ENCODE measurements around the gene PPP1R36. TPM values are rescaled to one million over a fixed set of nuclear protein-coding genes. Genes with fewer than 3 reads are reported as not detected.

PPP1R36 gene
- total and polyA plus RNA-seq, 2 of the 13 experiments (the other 11 are each of a cell fraction or from before 2014, with no cell fraction given), result 0.11 to 0.17 TPM

DNA sequence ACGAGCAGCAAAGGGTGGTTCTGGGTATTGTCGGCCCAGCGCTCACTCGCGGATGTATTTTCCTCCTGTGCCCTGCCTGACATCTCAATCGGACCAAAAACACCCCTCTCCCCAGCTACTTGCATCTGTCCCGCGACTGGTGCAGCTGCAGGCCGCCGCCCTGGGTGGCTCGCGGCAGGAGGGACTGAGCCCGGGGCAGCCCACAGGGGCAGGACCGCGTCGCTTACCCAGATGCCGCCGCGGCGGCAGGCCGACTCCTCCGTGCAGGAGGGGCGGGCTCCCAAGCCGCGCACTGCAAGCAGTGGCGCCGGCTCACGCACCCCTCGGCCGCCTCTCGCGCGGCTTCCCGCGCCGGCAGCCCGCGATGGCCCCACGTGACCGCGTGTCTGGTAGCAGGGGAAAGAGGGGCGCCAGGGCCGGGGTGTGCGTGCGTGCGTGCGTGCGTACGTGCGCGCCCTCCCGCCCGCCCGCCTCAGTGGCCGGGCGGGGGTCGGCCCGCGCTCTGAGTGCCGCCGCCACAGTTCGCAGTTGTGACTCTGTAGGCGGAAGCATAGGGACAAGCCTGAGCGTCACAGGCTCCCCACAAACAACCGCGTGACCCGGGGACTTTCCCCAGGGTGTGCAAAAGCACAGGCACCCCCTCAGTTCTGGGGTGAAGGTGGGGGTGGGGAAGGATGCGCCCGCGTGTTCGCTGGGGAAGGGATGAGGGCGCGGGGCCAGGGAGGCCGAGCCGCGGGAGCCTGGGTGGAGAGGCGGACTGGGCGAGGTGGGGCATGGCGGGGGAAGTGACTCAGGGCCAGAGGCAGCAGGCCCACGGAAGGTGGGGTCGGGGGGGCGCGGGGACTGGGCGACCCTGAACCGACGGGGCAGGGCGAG is 46.1 kb upstream of the PPP1R36 start, which contains the start of gene ZBTB25 (continued):
- TF ChIP-seq, protein P1, sequence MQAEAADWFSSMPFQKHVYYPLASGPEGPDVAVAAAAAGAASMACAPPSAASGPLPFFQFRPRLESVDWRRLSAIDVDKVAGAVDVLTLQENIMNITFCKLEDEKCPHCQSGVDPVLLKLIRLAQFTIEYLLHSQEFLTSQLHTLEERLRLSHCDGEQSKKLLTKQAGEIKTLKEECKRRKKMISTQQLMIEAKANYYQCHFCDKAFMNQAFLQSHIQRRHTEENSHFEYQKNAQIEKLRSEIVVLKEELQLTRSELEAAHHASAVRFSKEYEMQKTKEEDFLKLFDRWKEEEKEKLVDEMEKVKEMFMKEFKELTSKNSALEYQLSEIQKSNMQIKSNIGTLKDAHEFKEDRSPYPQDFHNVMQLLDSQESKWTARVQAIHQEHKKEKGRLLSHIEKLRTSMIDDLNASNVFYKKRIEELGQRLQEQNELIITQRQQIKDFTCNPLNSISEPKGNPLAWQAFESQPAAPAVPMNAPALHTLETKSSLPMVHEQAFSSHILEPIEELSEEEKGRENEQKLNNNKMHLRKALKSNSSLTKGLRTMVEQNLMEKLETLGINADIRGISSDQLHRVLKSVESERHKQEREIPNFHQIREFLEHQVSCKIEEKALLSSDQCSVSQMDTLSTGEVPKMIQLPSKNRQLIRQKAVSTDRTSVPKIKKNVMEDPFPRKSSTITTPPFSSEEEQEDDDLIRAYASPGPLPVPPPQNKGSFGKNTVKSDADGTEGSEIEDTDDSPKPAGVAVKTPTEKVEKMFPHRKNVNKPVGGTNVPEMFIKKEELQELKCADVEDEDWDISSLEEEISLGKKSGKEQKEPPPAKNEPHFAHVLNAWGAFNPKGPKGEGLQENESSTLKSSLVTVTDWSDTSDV (CRISPR knock-in tag; IDR thresholded peaks at IDR 0.05), result no peak; the same call in 1 of the 2 replicates
- TF ChIP-seq CBX2 (IDR thresholded peaks at IDR 0.05; ENCODE audit: low read depth, low read length) (no peak), CBX2 (CRISPR knock-in tag; IDR thresholded peaks at IDR 0.05; ENCODE audit: low read depth) (0 out of 2 replicates have a peak, but pooled peaks have one; percentile 44), ZNF331 (CRISPR knock-in tag; IDR thresholded peaks at IDR 0.05) (peak; percentile 50), HNF4G (IDR thresholded peaks at IDR 0.05; ENCODE audit: borderline replicate concordance, low read depth, low read length) (no peak), HNF4G (CRISPR knock-in tag; IDR thresholded peaks at IDR 0.05; ENCODE audit: borderline replicate concordance, low read depth) (peak; percentile 54; the same call in 1 of the 2 replicates), MIER3 (CRISPR knock-in tag; IDR thresholded peaks at IDR 0.05; ENCODE audit: borderline replicate concordance) (no peak), MAZ (IDR thresholded peaks at IDR 0.05; ENCODE audit: borderline replicate concordance, low read depth, low read length) (peak; percentile 73; the same call in 1 of the 2 replicates), MAZ (CRISPR knock-in tag; IDR thresholded peaks at IDR 0.05; ENCODE audit: low read depth) (peak; percentile 85), ZNF143 (CRISPR knock-in tag; IDR thresholded peaks at IDR 0.05) (peak; percentile 78), ZNF564 (CRISPR knock-in tag; IDR thresholded peaks at IDR 0.05) (no peak), ZNF253 (CRISPR knock-in tag; IDR thresholded peaks at IDR 0.05; ENCODE audit: borderline replicate concordance) (peak; percentile 90), BHLHE40 (IDR thresholded peaks at IDR 0.05; ENCODE audit: low read length) (peak; percentile 80), ZNF792 (CRISPR knock-in tag; IDR thresholded peaks at IDR 0.05) (no peak), ZNF879 (CRISPR knock-in tag; IDR thresholded peaks at IDR 0.05) (peak; percentile 87; the same call in 1 of the 2 replicates), STAT5B (CRISPR knock-in tag; IDR thresholded peaks at IDR 0.05) (no peak), ZSCAN25 (CRISPR knock-in tag; IDR thresholded peaks at IDR 0.05) (0 out of 2 replicates have a peak, but pooled peaks have one; percentile 17), ZNF367 (CRISPR knock-in tag; IDR thresholded peaks at IDR 0.05; ENCODE audit: borderline replicate concordance) (no peak), MAFG (CRISPR knock-in tag; IDR thresholded peaks at IDR 0.05) (no peak)
- TF ChIP-seq, protein P2, sequence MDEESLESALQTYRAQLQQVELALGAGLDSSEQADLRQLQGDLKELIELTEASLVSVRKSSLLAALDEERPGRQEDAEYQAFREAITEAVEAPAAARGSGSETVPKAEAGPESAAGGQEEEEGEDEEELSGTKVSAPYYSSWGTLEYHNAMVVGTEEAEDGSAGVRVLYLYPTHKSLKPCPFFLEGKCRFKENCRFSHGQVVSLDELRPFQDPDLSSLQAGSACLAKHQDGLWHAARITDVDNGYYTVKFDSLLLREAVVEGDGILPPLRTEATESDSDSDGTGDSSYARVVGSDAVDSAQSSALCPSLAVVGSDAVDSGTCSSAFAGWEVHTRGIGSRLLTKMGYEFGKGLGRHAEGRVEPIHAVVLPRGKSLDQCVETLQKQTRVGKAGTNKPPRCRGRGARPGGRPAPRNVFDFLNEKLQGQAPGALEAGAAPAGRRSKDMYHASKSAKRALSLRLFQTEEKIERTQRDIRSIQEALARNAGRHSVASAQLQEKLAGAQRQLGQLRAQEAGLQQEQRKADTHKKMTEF (CRISPR knock-in tag; IDR thresholded peaks at IDR 0.05), result peak; percentile 29; the same call in 1 of the 2 replicates
- TF ChIP-seq, protein P3, sequence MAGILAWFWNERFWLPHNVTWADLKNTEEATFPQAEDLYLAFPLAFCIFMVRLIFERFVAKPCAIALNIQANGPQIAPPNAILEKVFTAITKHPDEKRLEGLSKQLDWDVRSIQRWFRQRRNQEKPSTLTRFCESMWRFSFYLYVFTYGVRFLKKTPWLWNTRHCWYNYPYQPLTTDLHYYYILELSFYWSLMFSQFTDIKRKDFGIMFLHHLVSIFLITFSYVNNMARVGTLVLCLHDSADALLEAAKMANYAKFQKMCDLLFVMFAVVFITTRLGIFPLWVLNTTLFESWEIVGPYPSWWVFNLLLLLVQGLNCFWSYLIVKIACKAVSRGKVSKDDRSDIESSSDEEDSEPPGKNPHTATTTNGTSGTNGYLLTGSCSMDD (CRISPR knock-in tag; IDR thresholded peaks at IDR 0.05), result no peak
- TF ChIP-seq, protein P4, sequence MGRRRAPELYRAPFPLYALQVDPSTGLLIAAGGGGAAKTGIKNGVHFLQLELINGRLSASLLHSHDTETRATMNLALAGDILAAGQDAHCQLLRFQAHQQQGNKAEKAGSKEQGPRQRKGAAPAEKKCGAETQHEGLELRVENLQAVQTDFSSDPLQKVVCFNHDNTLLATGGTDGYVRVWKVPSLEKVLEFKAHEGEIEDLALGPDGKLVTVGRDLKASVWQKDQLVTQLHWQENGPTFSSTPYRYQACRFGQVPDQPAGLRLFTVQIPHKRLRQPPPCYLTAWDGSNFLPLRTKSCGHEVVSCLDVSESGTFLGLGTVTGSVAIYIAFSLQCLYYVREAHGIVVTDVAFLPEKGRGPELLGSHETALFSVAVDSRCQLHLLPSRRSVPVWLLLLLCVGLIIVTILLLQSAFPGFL (CRISPR knock-in tag; IDR thresholded peaks at IDR 0.05), result peak; percentile 96
- TF ChIP-seq, protein P5, sequence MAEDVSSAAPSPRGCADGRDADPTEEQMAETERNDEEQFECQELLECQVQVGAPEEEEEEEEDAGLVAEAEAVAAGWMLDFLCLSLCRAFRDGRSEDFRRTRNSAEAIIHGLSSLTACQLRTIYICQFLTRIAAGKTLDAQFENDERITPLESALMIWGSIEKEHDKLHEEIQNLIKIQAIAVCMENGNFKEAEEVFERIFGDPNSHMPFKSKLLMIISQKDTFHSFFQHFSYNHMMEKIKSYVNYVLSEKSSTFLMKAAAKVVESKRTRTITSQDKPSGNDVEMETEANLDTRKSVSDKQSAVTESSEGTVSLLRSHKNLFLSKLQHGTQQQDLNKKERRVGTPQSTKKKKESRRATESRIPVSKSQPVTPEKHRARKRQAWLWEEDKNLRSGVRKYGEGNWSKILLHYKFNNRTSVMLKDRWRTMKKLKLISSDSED (CRISPR knock-in tag; IDR thresholded peaks at IDR 0.05), result peak; percentile 81; the same call in 1 of the 2 replicates

All from HepG2 (cell line).